Measurements from ENCODE around the gene GOLIM4.

GOLIM4 gene

GRCh38 chr3:168096210-168096652, 507 bp upstream of the GOLIM4 start:
- DNase-seq (ENCODE audit: low spot score): no peak

DNA sequence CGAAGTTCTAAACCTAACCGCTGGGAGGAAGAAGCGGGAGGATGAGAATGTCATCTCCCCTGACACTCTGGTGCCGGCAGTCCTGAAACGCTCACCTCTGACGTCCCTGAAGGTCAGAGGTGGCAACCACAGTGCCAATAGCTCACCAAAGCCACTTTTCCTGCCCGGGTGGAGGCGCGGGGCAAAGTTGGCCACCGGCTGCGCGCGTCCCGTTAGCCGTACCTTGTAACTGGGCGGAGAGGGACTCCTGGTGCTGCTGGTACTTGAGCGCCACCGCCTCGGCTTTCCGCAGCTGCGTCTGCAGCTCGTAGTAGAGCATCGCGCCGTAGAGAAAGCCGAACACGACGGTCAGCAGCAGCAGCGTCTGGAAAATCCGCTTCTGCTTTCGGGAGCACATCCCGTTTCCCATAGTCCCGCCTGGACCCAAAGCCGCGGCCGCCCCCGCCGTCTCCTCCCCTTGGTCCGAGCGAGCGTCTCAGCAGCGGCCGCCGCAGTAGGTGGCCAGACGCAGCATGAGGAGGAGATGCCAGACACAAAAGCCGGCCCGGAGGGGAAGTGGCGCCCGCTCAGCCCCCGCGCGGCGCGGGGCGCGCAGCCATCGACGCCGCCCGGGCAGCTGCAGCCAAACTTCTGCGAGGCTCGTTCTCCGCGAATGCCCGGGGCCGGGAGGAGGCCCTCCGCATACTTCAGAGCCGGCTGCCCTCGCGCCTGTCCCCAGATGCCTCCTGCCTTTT, 680 bp downstream of the GOLIM4 start:
- no peak for DNase-seq (ENCODE audit: low spot score)

GRCh38 chr3:168094580-168094876, 1.2 kb downstream of the GOLIM4 start:
- no peak for DNase-seq (ENCODE audit: low spot score)

- DNase-seq (ENCODE audit: low spot score): no peak
These were observed 1.9 kb downstream of the GOLIM4 start for GRCh38 chr3:168093790-168094189.

- no peak for DNase-seq (ENCODE audit: low spot score)
These were observed 2.5 kb downstream of the GOLIM4 start for GRCh38 chr3:168093229-168093628.

- DNase-seq (ENCODE audit: low spot score): no peak
These were observed 3.8 kb downstream of the GOLIM4 start for GRCh38 chr3:168091941-168092340.

- no peak for DNase-seq (ENCODE audit: low spot score)
These were observed 4.3 kb downstream of the GOLIM4 start for GRCh38 chr3:168091302-168091858.

GRCh38 chr3:168090306-168091085, 5.2 kb downstream of the GOLIM4 start:
- DNase-seq (ENCODE audit: low spot score): no peak

DNA sequence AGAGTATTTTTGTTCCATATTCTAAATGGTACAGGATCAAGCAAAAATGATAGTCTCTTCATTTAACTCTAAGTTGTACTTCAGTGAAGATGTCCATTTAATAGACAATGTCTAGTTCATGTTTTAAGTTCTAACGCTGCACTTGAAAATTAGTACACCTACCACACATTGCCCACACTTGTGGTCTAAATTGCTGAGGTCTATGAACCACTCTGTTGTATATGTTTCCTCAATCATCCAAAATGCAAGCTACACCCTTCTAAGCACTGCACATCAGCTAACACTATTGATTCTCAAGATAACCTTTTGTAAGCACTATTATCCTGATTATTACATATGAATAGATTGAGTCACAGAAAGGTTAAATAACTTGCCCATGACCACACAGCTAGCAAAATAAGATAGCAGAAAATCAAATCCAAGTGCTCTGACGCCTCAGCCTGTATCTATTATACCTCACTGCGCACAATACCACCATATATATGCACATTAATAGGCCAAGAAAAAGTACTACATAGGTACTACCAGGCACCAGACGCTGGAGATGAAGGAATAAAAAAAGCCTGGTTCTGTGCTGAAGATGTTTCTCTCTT, 6.4 kb downstream of the GOLIM4 start:
- DNase-seq (ENCODE audit: low spot score): no peak

- DNase-seq (ENCODE audit: low spot score): no peak
These were observed 7.5 kb downstream of the GOLIM4 start for GRCh38 chr3:168088106-168088720.

DNA sequence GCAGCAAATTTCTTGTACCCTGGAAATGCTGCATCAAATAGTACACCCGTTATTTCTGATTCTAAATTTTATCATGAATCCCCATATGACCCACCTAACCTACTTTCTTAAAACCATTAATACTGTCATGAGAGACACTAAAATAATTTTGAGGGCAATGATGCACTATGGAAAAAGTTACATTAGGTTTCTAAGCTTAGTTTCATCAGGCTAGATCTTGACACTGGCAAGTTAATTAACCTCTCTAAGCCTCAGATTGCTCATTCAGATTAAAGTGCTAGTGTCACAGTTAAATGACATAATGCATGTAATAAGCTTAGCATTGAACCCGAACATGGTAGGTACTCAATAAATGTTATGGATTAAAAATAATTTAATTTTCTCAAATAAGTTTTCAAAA, 8.2 kb downstream of the GOLIM4 start:
- DNase-seq (ENCODE audit: low spot score): no peak

DNA sequence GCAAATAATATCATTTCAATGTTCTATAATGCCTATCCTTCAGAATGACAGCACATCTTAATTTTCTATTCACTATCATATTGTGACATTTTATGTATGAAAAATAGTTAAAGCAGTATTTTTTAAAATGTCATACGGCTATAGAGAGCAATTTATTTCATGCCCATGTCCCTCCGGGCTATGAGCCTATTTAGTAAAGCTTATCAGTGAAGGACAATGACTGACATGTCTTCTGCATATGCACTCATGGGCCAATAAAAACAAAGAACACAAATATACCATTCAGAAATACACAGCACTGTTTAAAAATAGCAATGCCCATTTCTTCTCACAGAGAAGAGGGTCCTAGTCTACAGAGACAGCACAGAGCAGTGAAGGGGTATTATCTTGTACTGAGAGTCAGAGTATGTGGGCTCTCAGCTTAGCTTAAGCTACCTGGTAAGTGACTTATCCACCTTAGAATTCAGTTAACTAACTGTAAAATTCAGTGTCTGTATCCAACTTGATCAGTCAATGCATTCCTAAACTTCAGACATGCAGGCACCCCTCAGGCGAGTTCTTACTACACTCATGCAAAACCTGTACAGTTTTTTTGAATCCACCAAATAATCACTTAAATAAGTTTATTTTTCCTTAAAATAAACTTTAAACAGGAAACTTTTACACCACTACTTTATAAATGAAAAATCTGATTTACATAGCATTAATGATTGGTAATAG, 9.0 kb downstream of the GOLIM4 start:
- no peak for DNase-seq (ENCODE audit: low spot score)

- DNase-seq (ENCODE audit: low spot score): no peak
These were observed 10.1 kb downstream of the GOLIM4 start for GRCh38 chr3:168085491-168086119.

DNA sequence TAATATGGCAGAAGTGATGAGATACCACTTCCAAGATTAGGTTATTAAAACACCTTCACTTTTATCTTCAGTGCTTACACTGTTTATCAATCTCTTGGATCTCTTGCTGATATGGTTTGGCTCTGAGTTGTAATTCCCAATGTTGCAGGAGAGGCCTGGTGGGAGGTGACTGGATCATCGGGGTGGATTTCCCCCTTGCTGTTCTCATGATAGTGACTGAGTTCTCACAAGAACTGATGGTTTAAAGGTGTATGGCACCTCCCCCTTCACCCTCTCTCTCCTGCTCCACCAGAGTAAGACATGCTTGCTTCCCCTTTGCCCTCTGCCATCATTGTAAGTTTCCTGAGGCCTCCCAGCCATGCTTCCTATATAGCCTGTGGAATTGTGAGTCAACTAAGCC, 11.8 kb downstream of the GOLIM4 start:
- no peak for DNase-seq (ENCODE audit: low spot score)

DNA sequence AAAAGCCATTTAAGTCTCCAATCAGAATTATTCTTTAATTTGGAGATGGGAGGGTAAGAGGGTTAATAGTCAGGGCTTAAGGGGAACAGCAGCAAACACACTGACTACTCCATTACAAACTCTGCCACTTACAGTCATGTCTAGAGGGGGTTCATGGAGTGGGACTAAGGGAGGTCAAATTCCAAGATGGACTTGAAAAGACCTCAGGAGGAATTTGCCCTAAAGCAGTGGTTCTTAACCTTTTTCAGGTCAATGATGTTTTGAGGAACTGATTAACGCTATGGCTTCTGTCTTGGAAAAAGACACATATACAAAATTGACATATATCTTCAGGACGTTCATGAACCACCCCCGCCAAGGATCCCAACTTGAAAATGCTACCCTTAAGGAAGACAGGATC, 13.9 kb downstream of the GOLIM4 start:
- no peak for DNase-seq (ENCODE audit: low spot score)

GRCh38 chr3:168081171-168081771, 14.5 kb downstream of the GOLIM4 start:
- no peak for DNase-seq (ENCODE audit: low spot score)

DNA sequence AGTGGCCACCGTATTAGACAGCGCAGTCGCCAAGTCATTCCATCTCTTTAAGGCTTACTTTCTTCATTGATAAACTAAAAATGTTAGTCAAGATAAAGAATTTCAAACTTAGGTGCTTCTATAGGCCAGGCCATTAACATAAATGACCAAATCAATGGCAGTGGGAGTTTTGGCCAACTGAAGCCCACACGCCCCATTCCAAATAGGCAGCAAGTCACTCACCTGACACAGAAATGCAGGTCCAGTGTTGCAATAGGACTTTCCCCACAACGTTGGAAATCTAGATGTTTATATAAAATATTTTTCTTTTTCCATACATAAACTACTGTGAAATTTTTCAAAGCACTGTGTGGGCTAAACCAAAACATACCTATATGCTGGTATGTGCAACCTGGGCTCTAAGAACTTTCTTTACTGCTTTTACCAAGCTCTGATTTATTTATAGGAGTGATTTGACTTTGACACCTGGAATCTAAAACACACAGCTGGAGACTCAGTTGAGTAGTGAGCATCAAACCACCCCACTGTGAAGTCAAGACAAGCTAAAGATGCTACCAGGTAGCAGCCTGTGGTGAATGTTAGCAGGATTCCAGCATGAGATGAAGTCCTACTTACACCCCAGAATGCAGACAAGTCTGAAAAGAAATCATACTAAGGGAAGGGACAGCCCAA, 15.1 kb downstream of the GOLIM4 start:
- no peak for DNase-seq (ENCODE audit: low spot score)

DNA sequence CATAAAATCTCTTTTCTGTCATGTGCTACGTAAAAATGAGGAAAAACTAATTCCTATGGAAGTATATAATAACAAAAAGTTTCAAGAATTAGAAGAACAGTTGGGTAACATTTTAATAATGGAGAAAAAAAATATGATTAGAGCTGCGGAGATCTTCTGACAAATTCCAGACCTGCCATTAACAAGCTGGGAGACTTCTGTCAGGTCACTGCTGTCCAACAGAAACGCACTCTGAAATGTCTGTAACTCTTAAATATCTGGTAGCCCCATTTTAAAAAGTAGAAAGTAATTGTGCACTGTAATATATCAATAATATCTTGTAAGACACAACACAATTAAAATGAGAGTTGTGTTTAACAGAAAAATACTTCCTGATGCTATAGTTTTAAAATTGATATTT, 15.7 kb downstream of the GOLIM4 start:
- DNase-seq (ENCODE audit: low spot score): no peak

DNA sequence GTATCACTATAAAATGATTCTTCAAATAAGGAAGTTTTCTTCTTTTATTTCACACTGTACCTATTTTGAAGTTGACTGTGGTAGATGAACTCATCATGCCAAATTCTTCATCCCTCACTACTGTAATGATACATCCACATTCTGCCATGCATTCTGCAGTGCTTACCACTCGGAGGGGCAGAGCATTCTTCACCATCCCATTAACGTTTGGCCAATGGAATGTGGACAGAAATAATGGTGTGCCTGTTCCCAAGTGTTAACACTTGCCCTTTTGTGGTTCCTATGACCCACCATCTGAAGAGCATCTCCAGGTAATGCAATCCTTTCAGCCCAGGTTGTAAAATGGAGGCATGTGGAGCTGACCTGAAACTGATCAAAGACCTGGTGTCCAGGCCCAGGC, 18.6 kb downstream of the GOLIM4 start:
- no peak for DNase-seq (ENCODE audit: low spot score)

GRCh38 chr3:168073842-168074605, 21.7 kb downstream of the GOLIM4 start:
- no peak for DNase-seq (ENCODE audit: low spot score)

Data from left forelimb (tissue), 1 donor.